Thoracic aorta (tissue), 2 donors: ENCODE data around the gene TBX1. TPM values are rescaled to one million over a fixed set of nuclear protein-coding genes. Genes with fewer than 3 reads are reported as not detected.
"Not testable (repeated sequence)": the region's sequence is repeated elsewhere in the genome, so short reads cannot be mapped to it uniquely, and the experiment has no call there.

Experiments
- ATAC-seq: fragments of 150-250 bp; one replicate; pipeline ENCODE4 v1.8.0; 2017; ENCODE audit warnings: low read depth; ENCODE audit not compliant: insufficient number of reproducible peaks, low FRiP score
- DNase-seq: peaks from one replicate; pipeline ENCODE4 v3.0.0-alpha.2; 2020; ENCODE audit warnings: low spot score
- H3K27ac ChIP-seq, 2 donors: fragments of 200-600 bp; sonication (generic); 1 replicate in 1 of 2; 2 replicates in 1 of 2; pipeline ENCODE4 v1.5.1; 2016; ENCODE audit warnings: mild to moderate bottlenecking in 2 of 2, moderate library complexity in 2 of 2
- H3K27me3 ChIP-seq: fragments of 200-600 bp; sonication (generic); replicated peaks from 2 replicates; pipeline ENCODE4 v1.6.0; 2016; ENCODE audit warnings: mild to moderate bottlenecking; ENCODE audit not compliant: insufficient read depth
- H3K36me3 ChIP-seq: fragments of 200-600 bp; sonication (generic); one replicate; pipeline ENCODE4 v1.5.1; 2016
- H3K4me1 ChIP-seq, 2 donors: fragments of 200-600 bp; sonication (generic); 1 replicate in 1 of 2; 2 replicates in 1 of 2; pipeline versions ENCODE4 v1.5.1 to v1.6.0; 2016; ENCODE audit warnings: low read depth in 2 of 2, mild to moderate bottlenecking in 1 of 2; ENCODE audit not compliant: control insufficient read depth in 1 of 2
- H3K4me3 ChIP-seq: fragments of 200-600 bp; sonication (generic); 2 replicates; pipeline ENCODE4 v1.5.1; 2016; ENCODE audit warnings: mild to moderate bottlenecking
- H3K9me3 ChIP-seq: fragments of 200-600 bp; sonication (generic); 2 replicates; pipeline ENCODE4 v1.5.1; 2016
- total RNA-seq, 2 donors: library from RNA; depleted of rRNA; stranded (reverse); fragments of >200 nt; gene quantifications; one replicate each; pipeline versions ENCODE4 v1.1.0 to v1.2.3, GENCODE V29; 2016
- TF ChIP-seq, protein P1 (sequence below): fragments of 200-600 bp; sonication (generic); IDR thresholded peaks from one replicate; pipeline ENCODE4 v1.5.1; 2019; ENCODE audit warnings: antibody characterized with exemption

TBX1 gene
- total RNA-seq, 2 donors from 2014 or later = 2.7 to 8.0 TPM

DNA sequence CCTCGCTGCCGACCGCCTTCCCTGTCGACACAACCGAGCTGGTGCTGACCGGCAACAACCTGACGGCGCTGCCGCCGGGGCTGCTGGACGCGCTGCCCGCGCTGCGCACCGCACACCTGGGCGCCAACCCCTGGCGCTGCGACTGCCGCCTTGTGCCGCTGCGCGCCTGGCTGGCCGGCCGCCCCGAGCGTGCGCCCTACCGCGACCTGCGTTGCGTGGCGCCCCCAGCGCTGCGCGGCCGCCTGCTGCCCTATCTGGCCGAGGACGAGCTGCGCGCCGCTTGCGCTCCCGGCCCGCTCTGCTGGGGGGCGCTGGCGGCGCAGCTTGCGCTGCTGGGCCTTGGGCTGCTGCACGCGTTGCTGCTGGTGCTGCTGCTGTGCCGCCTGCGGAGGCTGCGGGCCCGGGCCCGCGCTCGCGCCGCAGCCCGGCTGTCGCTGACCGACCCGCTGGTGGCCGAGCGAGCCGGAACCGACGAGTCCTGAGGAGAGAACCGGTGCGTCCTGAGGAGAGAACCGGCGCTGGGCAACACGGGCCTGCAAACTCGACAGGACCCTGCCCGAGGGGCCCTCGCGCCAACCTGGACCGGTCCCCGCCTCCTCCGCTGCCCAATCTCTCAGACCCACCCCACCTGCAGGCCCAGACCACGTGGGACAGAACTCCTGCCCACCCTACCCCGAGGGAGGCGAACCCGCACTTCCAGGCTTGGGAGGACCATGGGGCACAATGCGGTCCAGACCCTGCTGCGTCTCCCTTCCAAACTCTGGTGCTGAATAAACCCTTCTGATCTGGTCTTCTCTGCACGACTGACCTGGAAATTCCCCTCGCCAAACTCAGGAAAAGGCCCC is 36.4 kb upstream of the TBX1 start:
- ATAC-seq = no peak
- no peak overlapping the region for H3K4me3 ChIP-seq

DNA sequence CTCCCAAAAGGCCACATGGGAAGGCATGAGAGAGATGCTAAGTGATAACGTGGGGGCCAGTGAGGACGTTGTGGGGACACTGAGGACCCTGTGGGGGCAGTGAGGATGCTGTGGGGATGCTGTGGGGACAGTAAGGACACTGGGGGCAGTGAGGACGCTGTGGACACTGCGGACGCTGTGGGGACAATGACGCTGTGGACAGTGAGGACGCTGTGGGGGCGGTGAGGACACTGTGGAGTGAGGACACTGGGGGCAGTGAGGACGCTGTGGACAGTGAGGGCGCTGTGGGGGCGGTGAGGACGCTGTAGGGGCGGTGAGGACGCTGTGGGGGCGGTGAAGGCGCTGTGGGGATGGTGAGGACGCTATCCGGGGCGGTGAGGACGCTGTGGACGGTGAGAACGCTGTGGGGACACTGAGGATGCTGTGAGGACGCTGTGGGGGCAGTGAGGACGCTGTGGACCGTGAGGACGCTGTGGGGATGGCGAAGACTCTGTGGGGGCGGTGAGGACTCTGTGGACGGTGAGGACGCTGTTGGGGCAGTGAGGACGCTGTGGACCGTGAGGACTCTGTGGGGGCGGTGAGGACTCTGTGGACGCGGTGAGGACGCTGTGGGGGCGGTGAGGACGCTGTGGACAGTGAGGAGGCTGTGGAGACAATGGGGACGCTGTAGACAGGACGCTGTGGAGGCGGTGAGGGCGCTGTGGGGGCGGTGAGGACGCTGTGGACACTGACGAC is 35.5 kb upstream of the TBX1 start:
- TF ChIP-seq, protein P1, sequence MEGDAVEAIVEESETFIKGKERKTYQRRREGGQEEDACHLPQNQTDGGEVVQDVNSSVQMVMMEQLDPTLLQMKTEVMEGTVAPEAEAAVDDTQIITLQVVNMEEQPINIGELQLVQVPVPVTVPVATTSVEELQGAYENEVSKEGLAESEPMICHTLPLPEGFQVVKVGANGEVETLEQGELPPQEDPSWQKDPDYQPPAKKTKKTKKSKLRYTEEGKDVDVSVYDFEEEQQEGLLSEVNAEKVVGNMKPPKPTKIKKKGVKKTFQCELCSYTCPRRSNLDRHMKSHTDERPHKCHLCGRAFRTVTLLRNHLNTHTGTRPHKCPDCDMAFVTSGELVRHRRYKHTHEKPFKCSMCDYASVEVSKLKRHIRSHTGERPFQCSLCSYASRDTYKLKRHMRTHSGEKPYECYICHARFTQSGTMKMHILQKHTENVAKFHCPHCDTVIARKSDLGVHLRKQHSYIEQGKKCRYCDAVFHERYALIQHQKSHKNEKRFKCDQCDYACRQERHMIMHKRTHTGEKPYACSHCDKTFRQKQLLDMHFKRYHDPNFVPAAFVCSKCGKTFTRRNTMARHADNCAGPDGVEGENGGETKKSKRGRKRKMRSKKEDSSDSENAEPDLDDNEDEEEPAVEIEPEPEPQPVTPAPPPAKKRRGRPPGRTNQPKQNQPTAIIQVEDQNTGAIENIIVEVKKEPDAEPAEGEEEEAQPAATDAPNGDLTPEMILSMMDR = no peak
- DNase-seq = no peak
- no peaks in the 10 kb centered on the region for H3K27me3 ChIP-seq
- ATAC-seq = no peak
- peaks cover 18% of the 10 kb centered on the region for H3K36me3 ChIP-seq
- H3K9me3 ChIP-seq = no peaks in the 10 kb centered on the region
- H3K4me1 ChIP-seq = peaks cover 0 to 2% of the 10 kb centered on the region in 2 donors
- H3K4me3 ChIP-seq = no peak overlapping the region
- no peak overlapping the region for H3K27ac ChIP-seq

More for the DNA sequence above, 36.4 kb upstream of the TBX1 start:
- H3K9me3 ChIP-seq = no peaks in the 10 kb centered on the region
- H3K4me1 ChIP-seq = peaks cover 0 to 11% of the 10 kb centered on the region in 2 donors
- TF ChIP-seq, protein P1 = no peak
- DNase-seq = no peak
- no peak overlapping the region for H3K27ac ChIP-seq
- no peaks in the 10 kb centered on the region for H3K27me3 ChIP-seq
- peaks cover 18% of the 10 kb centered on the region for H3K36me3 ChIP-seq

DNA sequence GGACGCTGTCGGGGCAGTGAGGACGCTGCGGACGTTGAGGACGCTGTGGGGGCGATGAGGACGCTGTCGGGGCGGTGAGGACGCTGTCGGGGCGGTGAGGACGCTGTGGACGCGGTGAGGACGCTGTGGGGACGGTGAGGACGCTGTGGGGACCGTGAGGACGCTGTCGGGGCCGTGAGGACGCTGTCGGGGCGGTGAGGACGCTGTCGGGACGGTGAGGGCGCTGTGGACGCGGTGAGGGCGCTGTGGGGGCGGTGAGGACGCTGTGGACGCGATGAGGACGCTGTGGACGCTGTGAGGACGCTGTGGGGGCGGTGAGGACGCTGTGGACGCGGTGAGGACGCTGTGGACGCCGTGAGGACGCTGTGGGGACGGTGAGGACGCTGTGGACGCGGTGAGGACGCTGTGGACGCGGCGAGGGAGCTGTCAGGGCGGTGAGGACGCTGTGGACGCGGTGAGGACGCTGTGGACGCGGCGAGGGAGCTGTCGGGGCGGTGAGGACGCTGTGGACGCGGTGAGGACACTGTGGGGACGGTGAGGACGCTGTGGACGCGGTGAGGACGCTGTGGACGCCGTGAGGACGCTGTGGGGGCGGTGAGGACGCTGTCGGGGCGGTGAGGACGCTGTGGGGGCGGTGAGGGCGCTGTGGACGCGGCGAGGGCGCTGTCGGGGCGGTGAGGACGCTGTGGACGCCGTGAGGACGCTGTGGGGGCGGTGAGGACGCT is 34.4 kb upstream of the TBX1 start:
- ATAC-seq, H3K27me3 ChIP-seq, H3K4me1 ChIP-seq, H3K9me3 ChIP-seq, DNase-seq, H3K27ac ChIP-seq, H3K4me3 ChIP-seq: not testable (repeated sequence)
- H3K36me3 ChIP-seq = peaks cover 14% of the 10 kb centered on the region

DNA sequence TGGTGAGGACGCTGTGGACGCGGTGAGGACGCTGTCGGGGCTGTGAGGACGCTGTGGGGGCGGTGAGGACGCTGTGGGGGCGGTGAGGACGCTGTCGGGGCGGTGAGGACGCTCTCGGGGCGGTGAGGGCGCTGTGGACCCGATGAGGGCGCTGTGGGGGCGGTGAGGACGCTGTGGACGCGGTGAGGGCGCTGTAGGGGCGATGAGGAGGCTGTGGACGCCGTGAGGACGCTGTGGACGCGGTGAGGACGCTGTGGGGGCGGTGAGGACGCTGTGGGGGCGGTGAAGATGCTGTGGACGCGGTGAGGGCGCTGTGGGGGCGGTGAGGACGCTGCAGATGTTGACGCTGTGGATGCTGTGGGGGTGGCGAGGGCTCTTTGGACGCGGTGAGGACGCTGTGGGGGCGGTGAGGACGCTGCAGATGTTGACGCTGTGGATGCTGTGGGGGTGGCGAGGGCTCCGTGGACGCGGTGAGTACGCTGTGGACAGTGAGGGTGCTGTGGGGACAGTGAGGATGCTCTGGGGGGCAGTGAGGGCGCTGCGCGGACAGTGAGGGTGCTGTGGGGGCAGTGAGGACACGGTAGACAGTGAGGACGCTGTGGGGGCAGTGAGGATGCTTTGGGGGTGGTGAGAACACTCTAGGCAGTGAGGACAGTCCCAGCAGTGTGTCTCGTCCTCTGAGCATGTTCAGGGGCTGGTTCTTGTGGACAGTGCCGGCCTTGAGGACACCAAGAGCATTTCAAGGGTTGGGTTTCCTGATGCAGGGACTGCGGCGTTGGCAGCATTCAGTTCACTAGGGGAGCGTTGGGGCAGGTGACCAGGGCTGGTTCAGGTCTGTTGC is 33.0 kb upstream of the TBX1 start:
- Histone ChIP-seq H3K27ac (no peak overlapping the region), H3K36me3 (peaks cover 4% of the 10 kb centered on the region), H3K9me3 (no peaks in the 10 kb centered on the region), H3K27me3 (no peaks in the 10 kb centered on the region), H3K4me1 (peaks cover 0 to 8% of the 10 kb centered on the region in 2 donors), H3K4me3 (no peak overlapping the region)
- TF ChIP-seq, protein P1 = no peak
- ATAC-seq (no peak), DNase-seq (no peak)

DNA sequence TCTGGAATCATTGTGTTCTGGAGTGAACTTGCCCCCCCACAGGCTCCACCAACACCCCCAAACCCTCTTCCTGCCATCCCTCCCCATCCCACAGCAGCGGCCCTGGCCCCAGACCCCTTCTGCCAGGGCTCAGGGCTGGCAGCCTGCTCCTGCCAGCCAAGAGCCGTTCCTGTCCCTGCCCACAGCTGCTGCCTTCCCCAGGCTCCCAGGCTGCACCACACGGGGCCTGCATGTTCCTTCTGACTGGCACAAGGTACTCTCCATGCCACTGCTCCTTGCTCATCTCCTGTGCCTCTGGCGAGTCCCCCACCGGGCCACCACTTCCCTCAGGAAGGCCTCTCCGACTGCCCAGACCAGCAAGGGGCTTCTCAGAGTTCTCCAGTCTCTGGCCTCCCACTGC is 32.3 kb upstream of the TBX1 start:
- TF ChIP-seq, protein P1 = no peak
- DNase-seq (no peak), ATAC-seq (no peak)
- Histone ChIP-seq H3K36me3 (no peaks in the 10 kb centered on the region), H3K4me3 (no peak overlapping the region), H3K27me3 (no peaks in the 10 kb centered on the region), H3K27ac (no peak overlapping the region), H3K4me1 (peaks cover 0 to 8% of the 10 kb centered on the region in 2 donors), H3K9me3 (no peaks in the 10 kb centered on the region)
